Left lung (tissue), 10 donors: Measurements from ENCODE around the gene SLC6A15. TPM values are rescaled to one million over a fixed set of nuclear protein-coding genes. Genes with fewer than 3 reads are reported as not detected.

ENCODE experiments used
- ATAC-seq: fragments of 200-7000 bp; cut with Tn5 transposase; one replicate; pipeline ENCODE4 v1.9.1; 2020; ENCODE audit warnings: moderate library complexity
- DNase-seq, 4 donors: peaks; one replicate each; pipeline ENCODE4 v3.0.0-alpha.2; 2013 to 2020
- H3K27ac ChIP-seq, 2 donors: fragments of 200-600 bp; sonication (generic) in 1 of 2; one replicate each; pipeline versions ENCODE4 v1.5.0 to v1.8.0; 2020 to 2021
- H3K27me3 ChIP-seq, 2 donors: fragments of 200-600 bp; sonication (generic) in 1 of 2; one replicate each; pipeline versions ENCODE4 v1.5.0 to v1.8.0; 2020 to 2021
- H3K36me3 ChIP-seq, 2 donors: fragments of 200-600 bp; sonication (generic) in 1 of 2; one replicate each; pipeline versions ENCODE4 v1.5.0 to v1.8.0; 2020 to 2021
- H3K4me1 ChIP-seq, 2 donors: fragments of 200-600 bp; one replicate each; pipeline ENCODE4 v1.8.0; 2021
- H3K4me3 ChIP-seq, 2 donors: fragments of 200-600 bp; sonication (generic) in 1 of 2; one replicate each; pipeline versions ENCODE4 v1.5.0 to v1.8.0; 2020 to 2021; ENCODE audit warnings: mild to moderate bottlenecking in 1 of 2
- H3K9me3 ChIP-seq, 2 donors: fragments of 200-600 bp; sonication (generic) in 1 of 2; one replicate each; pipeline versions ENCODE4 v1.5.0 to v1.8.0; 2020 to 2021
- intact Hi-C, 2 donors: fragments of 100-400 bp; cut with DNase I; formaldehyde crosslinking; loops; one replicate each; pipeline versions ENCODE4 v1.11.2 to v1.14.2; 2022
- polyA plus RNA-seq, 6 donors: library from polyadenylated mRNA; unstranded; fragments of 120-200 nt; gene quantifications; one replicate each; pipeline ENCODE4 v1.2.1, GENCODE V29; 2013; ENCODE audit not compliant: insufficient read length in 6 of 6
- total RNA-seq, 2 donors: library from RNA; stranded (reverse); fragmentation: NEBNext Ultra II Directional; extraction: Animal tissue kit (Norgen Biotek cat#: 25700); gene quantifications; one replicate each; pipeline ENCODE4 v1.2.1, GENCODE V29; 2021
- TF ChIP-seq, protein P1 (sequence below), 2 donors: fragments of 200-600 bp; sonication (generic) in 1 of 2; IDR thresholded peaks; one replicate each; pipeline versions ENCODE4 v1.5.0 to v1.8.0; 2021; ENCODE audit warnings: antibody characterized with exemption in 2 of 2
- donor health status: DM: no; HTN: yes; CAD: no.
- donor health status: DM: no; HTN: no; CAD: no.

The SLC6A15 gene
- total and polyA plus RNA-seq, 8 donors: 0.21 to 0.70 (median 0.41) TPM; not detected in 1

GRCh38 chr12:84843593-84844144 is 68.9 kb downstream of the SLC6A15 start:
- intact Hi-C loops: no loop called here
- no peak overlapping the region for H3K27ac ChIP-seq
- ATAC-seq (no peak), DNase-seq (no peak)
- H3K27me3 ChIP-seq: no peaks in the 10 kb centered on the region
- TF ChIP-seq, protein P1, sequence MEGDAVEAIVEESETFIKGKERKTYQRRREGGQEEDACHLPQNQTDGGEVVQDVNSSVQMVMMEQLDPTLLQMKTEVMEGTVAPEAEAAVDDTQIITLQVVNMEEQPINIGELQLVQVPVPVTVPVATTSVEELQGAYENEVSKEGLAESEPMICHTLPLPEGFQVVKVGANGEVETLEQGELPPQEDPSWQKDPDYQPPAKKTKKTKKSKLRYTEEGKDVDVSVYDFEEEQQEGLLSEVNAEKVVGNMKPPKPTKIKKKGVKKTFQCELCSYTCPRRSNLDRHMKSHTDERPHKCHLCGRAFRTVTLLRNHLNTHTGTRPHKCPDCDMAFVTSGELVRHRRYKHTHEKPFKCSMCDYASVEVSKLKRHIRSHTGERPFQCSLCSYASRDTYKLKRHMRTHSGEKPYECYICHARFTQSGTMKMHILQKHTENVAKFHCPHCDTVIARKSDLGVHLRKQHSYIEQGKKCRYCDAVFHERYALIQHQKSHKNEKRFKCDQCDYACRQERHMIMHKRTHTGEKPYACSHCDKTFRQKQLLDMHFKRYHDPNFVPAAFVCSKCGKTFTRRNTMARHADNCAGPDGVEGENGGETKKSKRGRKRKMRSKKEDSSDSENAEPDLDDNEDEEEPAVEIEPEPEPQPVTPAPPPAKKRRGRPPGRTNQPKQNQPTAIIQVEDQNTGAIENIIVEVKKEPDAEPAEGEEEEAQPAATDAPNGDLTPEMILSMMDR (IDR thresholded peaks at IDR 0.05): no peak
- no peak overlapping the region for H3K4me3 ChIP-seq
- no peaks in the 10 kb centered on the region for H3K36me3 ChIP-seq
- H3K9me3 ChIP-seq: no peaks in the 10 kb centered on the region
- no peaks in the 10 kb centered on the region for H3K4me1 ChIP-seq

GRCh38 chr12:84842406-84843013 is 70.1 kb downstream of the SLC6A15 start:
- TF ChIP-seq, protein P1 (IDR thresholded peaks at IDR 0.05): peak; percentile 56 to 66
- no peaks in the 10 kb centered on the region for H3K4me1 ChIP-seq
- no peak overlapping the region for H3K4me3 ChIP-seq
- H3K27ac ChIP-seq: no peak overlapping the region
- DNase-seq (peak in 2 of 4 donors; percentile 31 to 52), ATAC-seq (peak; percentile 59)
- intact Hi-C loops: no loop called here
- H3K9me3 ChIP-seq: no peaks in the 10 kb centered on the region
- H3K36me3 ChIP-seq: no peaks in the 10 kb centered on the region
- no peaks in the 10 kb centered on the region for H3K27me3 ChIP-seq

DNA sequence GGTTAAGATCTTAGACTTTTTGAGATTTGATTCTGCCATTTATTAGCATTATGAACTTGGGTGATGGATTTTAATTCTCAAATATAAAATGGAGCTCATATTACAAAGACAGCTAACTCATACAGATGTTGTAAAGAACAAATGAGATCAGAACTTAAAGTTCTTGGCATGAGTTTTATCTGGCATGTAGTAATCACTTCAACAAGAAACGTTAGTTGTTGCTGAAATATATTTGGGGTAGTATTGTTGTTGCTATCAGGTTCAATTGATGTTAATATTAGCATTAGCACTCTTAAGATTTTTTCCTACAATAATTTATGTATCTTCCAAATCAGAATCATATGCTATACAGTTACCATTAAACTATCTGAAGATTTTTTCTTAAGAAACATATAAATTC is 71.0 kb downstream of the SLC6A15 start:
- no peaks in the 10 kb centered on the region for H3K27me3 ChIP-seq
- TF ChIP-seq, protein P1 (IDR thresholded peaks at IDR 0.05): no peak
- ATAC-seq: no peak
- no peaks in the 10 kb centered on the region for H3K9me3 ChIP-seq
- H3K36me3 ChIP-seq: no peaks in the 10 kb centered on the region
- H3K4me1 ChIP-seq: no peaks in the 10 kb centered on the region
- intact Hi-C loops: no loop called here
- H3K4me3 ChIP-seq: no peak overlapping the region
- no peak overlapping the region for H3K27ac ChIP-seq
- DNase-seq: no peak

- DNase-seq (no peak), ATAC-seq (no peak)
- intact Hi-C loops: no loop called here
- TF ChIP-seq, protein P1 (IDR thresholded peaks at IDR 0.05): no peak
- no peak overlapping the region for H3K4me3 ChIP-seq
- no peaks in the 10 kb centered on the region for H3K36me3 ChIP-seq
- H3K4me1 ChIP-seq: no peaks in the 10 kb centered on the region
- no peaks in the 10 kb centered on the region for H3K9me3 ChIP-seq
- no peak overlapping the region for H3K27ac ChIP-seq
- H3K27me3 ChIP-seq: no peaks in the 10 kb centered on the region
These were observed 72.2 kb downstream of the SLC6A15 start for GRCh38 chr12:84840356-84840755.

DNA sequence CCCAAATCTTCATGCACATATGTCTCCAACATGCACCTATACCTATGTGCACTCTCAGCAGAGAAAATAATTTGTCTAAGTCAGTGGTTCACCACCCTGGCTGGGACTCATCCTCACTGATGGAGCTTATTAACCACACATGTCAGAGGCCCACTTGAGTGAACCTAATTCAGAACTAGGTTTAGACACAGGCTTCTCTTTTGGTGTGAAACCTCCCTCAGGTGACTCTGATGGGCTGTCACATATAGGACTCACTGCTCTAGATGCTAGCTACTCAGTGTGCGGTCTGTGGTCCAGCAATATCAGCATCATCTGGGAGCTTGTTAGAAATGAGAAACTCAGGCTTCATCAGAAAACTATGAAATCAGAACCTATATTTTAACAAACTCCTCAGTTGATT is 85.7 kb downstream of the SLC6A15 start:
- no peak for DNase-seq
- H3K27me3 ChIP-seq: no peaks in the 10 kb centered on the region
- no peaks in the 10 kb centered on the region for H3K4me1 ChIP-seq
- intact Hi-C loops: no loop called here
- TF ChIP-seq, protein P1 (IDR thresholded peaks at IDR 0.05): no peak
- ATAC-seq: no peak
- no peak overlapping the region for H3K27ac ChIP-seq
- no peaks in the 10 kb centered on the region for H3K36me3 ChIP-seq
- H3K9me3 ChIP-seq: no peaks in the 10 kb centered on the region
- H3K4me3 ChIP-seq: no peak overlapping the region
